ENCODE results near the gene MCF2L. TPM values are rescaled to one million over a fixed set of nuclear protein-coding genes. Genes with fewer than 3 reads are reported as not detected.

MCF2L gene
- total and polyA plus RNA-seq, 9 of the 15 experiments (the other 6 are each of a cell fraction or from before 2014, with no cell fraction given), result 0.05 to 0.25 (median 0.18) TPM; not detected in 5

DNA sequence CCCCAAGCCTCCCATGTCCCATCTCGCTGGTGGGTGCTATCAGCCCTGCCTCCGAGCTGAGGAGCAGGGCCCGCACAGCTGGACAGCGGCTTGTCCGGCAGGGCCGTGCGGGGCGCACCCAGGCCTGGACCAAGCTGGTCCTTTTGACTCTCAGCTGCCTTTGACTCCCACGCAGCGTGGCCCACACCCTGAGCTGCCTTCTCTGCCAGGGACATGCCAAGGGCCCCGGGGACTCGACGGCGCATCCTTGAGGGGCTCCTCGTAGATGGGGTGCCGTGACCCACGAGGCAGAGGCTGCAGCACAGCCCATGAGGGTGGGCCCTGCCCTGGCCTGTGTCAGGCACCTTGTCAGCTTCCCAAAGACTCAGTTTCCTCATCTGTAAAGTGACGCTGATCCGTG is 97.7 kb downstream of the MCF2L start:
- Histone ChIP-seq H3K4me2 (ENCODE audit: insufficient read depth, low read length) (no peak overlapping the region), H3K36me3 (ENCODE audit: control insufficient read depth, insufficient read depth, low read length) (no peaks in the 10 kb centered on the region), H3K79me2 (ENCODE audit: control insufficient read depth, insufficient read depth, low read length) (no peaks in the 10 kb centered on the region), H2AFZ (ENCODE audit: low read depth, low read length) (no peak overlapping the region), H3K9ac (ENCODE audit: insufficient read depth in 1 of 2, low read depth in 2 of 2, low read length in 2 of 2) (no peak overlapping the region), H3K4me3 (no peak overlapping the region), H4K20me1 (replicated peaks; ENCODE audit: control insufficient read depth, insufficient read depth, low read length) (no peaks in the 10 kb centered on the region), H3K27ac (ENCODE audit: extremely low read depth, low read depth, low read length) (no peak overlapping the region), H3K9me3 (replicated peaks; ENCODE audit: control insufficient read depth, insufficient read depth, low read depth, low read length) (no peaks in the 10 kb centered on the region), H3K4me1 (replicated peaks in 1 of 2; ENCODE audit: control insufficient read depth in 2 of 2, insufficient read depth in 2 of 2, low read length in 2 of 2) (peaks cover 4 to 18% of the 10 kb centered on the region in 2 experiments; a peak in 4 of 5 replicates), H3K9me1 (ENCODE audit: control insufficient read depth, insufficient read depth, low read length) (no peaks in the 10 kb centered on the region), H3K27me3 (ENCODE audit: control insufficient read depth in 2 of 2, insufficient read depth in 2 of 2, low read length in 2 of 2) (peaks cover 30 to 60% of the 10 kb centered on the region in 2 experiments; a peak in 4 of 5 replicates)
- intact Hi-C loops (cut with micrococcal nuclease), result no loop called here
- CTCF ChIA-PET (ENCODE audit: low intra/inter-chr PET ratio), result no interaction called here
- no peak for DNase-seq (ENCODE audit: extremely low read depth in 1 of 4, low spot score in 3 of 4)
- no peak for ATAC-seq
- no TSS peak for BruUV-seq (replicated peaks)
- WGBS (ENCODE audit: insufficient coverage, low coverage, missing lambda C conversion rate), result 11% methylated on average over 12 of the region's 19 CpGs
- POLR2A ChIA-PET, result no interaction called here
- FAIRE-seq, result no peak
- in situ Hi-C loops (cut with MboI), result no loop called here
- TF ChIP-seq CCNT2 (IDR thresholded peaks at IDR 0.05; ENCODE audit: borderline replicate concordance, extremely low read depth, insufficient read length, low read depth, low read length), result no peak
- TF ChIP-seq ZNF586 (CRISPR knock-in tag; conservative IDR thresholded peaks at IDR 0.05), result no peak
- TF ChIP-seq CREM (IDR thresholded peaks at IDR 0.05; ENCODE audit: low read depth), result no peak
- TF ChIP-seq BHLHE40 (IDR thresholded peaks at IDR 0.05; ENCODE audit: low read length), result no peak
- TF ChIP-seq SNIP1 (IDR thresholded peaks at IDR 0.05; ENCODE audit: low read depth), result no peak
- TF ChIP-seq SUPT5H (IDR thresholded peaks at IDR 0.05), result no peak
- no peak for TF ChIP-seq ETV1 (tag; conservative IDR thresholded peaks at IDR 0.05; ENCODE audit: low read depth)
- no peak for TF ChIP-seq HSF4 (CRISPR knock-in tag; IDR thresholded peaks at IDR 0.05; ENCODE audit: borderline replicate concordance)
- no peak for TF ChIP-seq FOS (IDR thresholded peaks at IDR 0.05; ENCODE audit: extremely low read depth, insufficient read length)
- TF ChIP-seq TFAM (CRISPR knock-in tag; conservative IDR thresholded peaks at IDR 0.05), result no peak
- TF ChIP-seq YY1 (IDR thresholded peaks at IDR 0.05; ENCODE audit: borderline replicate concordance in 1 of 3, control insufficient read depth in 1 of 3, extremely low read depth in 1 of 3, insufficient read depth in 3 of 3, insufficient read length in 1 of 3, insufficient replicate concordance in 2 of 3, low read depth in 1 of 3, low read length in 2 of 3), result no peak
- TF ChIP-seq HOMEZ (CRISPR knock-in tag; IDR thresholded peaks at IDR 0.05), result no peak
- TF ChIP-seq E4F1 (CRISPR knock-in tag; IDR thresholded peaks at IDR 0.05; ENCODE audit: borderline replicate concordance), result no peak
- no peak for TF ChIP-seq CTCF (IDR thresholded peaks at IDR 0.05 in 2 of 3, conservative IDR thresholded peaks at IDR 0.05 in 1 of 3; ENCODE audit: insufficient read depth in 2 of 3, low read depth in 1 of 3, low read length in 3 of 3)

All from K562 (cell line).